ENCODE data around the gene OR13H1.
"Not testable (repeated sequence)": the region's sequence is repeated elsewhere in the genome, so short reads cannot be mapped to it uniquely, and the experiment has no call there.

GRCh38 chrX:131578735-131579367, 35.0 kb downstream of the OR13H1 start:
- TF ChIP-seq CTCF (IDR thresholded peaks at IDR 0.05; ENCODE audit: low read length); EZH2 (IDR thresholded peaks at IDR 0.05; ENCODE audit: borderline replicate concordance, low read length): not testable (repeated sequence)

Measured in OCI-LY1 (cell line).